UCSD-AML1 (cell line): ENCODE measurements around the gene ZNF593.
A peak's percentile ranks its signal among the peaks of the same experiment; 100 is the strongest.

ENCODE experiments used
- DNase-seq: peaks from one replicate; lab custom pipeline; 2025; ENCODE audit not compliant: unreplicated experiment; lab: John Stamatoyannopoulos, UW

ZNF593 gene

GRCh38 chr1:26145960-26146294, 23.8 kb upstream of the ZNF593 start:
- DNase-seq: no peak

- no peak for DNase-seq
Observed at GRCh38 chr1:26148887-26149286, 20.8 kb upstream of the ZNF593 start.

- DNase-seq: no peak
Observed at GRCh38 chr1:26153966-26154532, 15.7 kb upstream of the ZNF593 start.

GRCh38 chr1:26154750-26155149, 15.0 kb upstream of the ZNF593 start:
- no peak for DNase-seq

- no peak for DNase-seq
Observed at GRCh38 chr1:26155370-26156284, 14.1 kb upstream of the ZNF593 start.

- peak; percentile 68 for DNase-seq
Observed at GRCh38 chr1:26156285-26157038, 13.2 kb upstream of the ZNF593 start.

- DNase-seq: no peak
Observed at GRCh38 chr1:26158271-26158907, 11.3 kb upstream of the ZNF593 start.

GRCh38 chr1:26158908-26159742, 10.6 kb upstream of the ZNF593 start, which contains the start of gene FAM110D:
FAM110D (plus strand) TSS chr1:26159079; CDS start chr1:26161292, 2,213 bp downstream.
- DNase-seq: peak; percentile 43

- DNase-seq: no peak
Observed at GRCh38 chr1:26159743-26160039, 10.0 kb upstream of the ZNF593 start.

- no peak for DNase-seq
Observed at GRCh38 chr1:26160527-26161414, 8.9 kb upstream of the ZNF593 start.

GRCh38 chr1:26161415-26162219, 8.1 kb upstream of the ZNF593 start:
- DNase-seq: no peak

- DNase-seq: no peak
Observed at GRCh38 chr1:26162220-26162709, 7.4 kb upstream of the ZNF593 start.

- DNase-seq: no peak
Observed at GRCh38 chr1:26163684-26164035, 6.0 kb upstream of the ZNF593 start.

- DNase-seq: peak; percentile 50
Observed at GRCh38 chr1:26164036-26164860, 5.5 kb upstream of the ZNF593 start.

GRCh38 chr1:26164861-26165842, 4.6 kb upstream of the ZNF593 start:
- DNase-seq: no peak

GRCh38 chr1:26166719-26167281, 2.9 kb upstream of the ZNF593 start:
- DNase-seq: no peak
